NT2/D1 (cell line): ENCODE results near the gene ACAP2.

Experiments used
- SUZ12 ChIP-seq: IDR thresholded peaks from 2 replicates; pipeline ENCODE4 v1.6.1; 2011; ENCODE audit not compliant: insufficient read length, insufficient read depth; ENCODE audit errors: extremely low read depth
- ZNF274 ChIP-seq: IDR thresholded peaks from 2 replicates; pipeline ENCODE4 v1.6.1; 2011; ENCODE audit warnings: mild to moderate bottlenecking, low read depth, low read length

DNA sequence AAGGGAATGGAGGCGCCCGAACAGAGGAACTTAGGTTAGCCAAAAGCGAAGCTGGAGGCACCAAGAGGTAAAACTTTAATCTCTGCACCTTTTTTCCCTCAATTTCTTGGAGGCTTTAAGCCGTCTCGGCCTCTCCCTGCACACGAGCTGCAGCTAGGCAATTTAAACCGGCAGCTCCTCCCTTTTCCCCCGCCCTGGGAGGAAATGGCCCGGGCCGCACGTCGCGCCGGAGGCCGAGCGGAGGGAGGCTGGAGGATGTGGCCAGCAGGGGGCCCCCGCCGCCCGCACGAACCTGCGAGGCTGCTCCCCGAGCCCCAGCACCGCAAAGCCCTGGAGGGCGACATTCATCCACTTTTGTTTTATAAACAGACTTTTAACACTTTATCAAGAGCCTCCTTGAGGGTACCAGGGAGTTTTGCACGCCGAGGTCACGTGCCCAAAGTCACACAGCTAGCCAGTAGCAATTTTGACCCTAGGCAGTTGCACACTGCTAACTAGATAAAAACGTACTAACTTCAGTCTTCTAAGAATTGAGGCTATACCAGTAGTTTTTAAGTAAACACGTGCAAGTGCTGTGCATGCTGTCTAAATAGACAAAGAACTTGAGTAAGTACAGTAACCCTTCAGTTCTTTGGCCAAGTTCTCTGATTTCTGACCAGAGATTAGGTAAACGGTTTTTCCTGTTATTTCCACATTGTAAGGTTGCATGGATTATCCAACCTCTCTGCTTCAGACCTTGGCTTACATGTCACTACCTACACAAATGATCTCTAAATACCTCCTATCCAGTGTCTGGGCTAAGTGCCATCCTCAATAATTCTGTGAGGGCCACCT is 171.2 kb downstream of the ACAP2 start:
- TF ChIP-seq SUZ12 (no peak), ZNF274 (no peak)
